ENCODE measurements around the gene LBH.

DNA sequence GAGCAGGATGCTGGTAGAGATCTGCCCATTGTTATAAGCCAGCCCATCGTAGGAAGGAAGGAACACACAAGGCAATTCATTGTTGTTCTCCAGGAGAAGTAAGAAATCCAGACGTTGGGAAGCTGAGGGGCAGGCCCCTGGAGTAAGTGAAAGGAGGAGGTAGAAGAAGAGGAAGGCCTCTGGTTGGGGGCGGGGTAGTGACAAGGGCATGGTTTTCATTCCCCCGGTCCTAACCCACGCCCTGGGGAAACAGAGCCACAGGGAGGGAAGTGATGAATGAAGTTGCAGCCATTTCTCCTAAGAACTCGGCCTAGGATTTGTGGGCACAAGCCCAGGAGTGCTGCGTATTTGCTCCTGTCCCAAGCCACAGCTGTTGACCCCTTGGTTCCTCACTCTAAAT, 18.0 kb downstream of the LBH start:
- TF ChIP-seq, protein P1, sequence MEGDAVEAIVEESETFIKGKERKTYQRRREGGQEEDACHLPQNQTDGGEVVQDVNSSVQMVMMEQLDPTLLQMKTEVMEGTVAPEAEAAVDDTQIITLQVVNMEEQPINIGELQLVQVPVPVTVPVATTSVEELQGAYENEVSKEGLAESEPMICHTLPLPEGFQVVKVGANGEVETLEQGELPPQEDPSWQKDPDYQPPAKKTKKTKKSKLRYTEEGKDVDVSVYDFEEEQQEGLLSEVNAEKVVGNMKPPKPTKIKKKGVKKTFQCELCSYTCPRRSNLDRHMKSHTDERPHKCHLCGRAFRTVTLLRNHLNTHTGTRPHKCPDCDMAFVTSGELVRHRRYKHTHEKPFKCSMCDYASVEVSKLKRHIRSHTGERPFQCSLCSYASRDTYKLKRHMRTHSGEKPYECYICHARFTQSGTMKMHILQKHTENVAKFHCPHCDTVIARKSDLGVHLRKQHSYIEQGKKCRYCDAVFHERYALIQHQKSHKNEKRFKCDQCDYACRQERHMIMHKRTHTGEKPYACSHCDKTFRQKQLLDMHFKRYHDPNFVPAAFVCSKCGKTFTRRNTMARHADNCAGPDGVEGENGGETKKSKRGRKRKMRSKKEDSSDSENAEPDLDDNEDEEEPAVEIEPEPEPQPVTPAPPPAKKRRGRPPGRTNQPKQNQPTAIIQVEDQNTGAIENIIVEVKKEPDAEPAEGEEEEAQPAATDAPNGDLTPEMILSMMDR (IDR thresholded peaks at IDR 0.05 in 8 of 11, conservative IDR thresholded peaks at IDR 0.05 in 3 of 11): no peak
- TF ChIP-seq POLR2AphosphoS5 (IDR thresholded peaks at IDR 0.05): no peak
- TF ChIP-seq POLR2A (IDR thresholded peaks at IDR 0.05): no peak
